HG02973 (cell line): ENCODE data around the gene GNAL.

ENCODE experiments used
- ATAC-seq: cut with Tn5 transposase; IDR thresholded peaks from one replicate; pipeline ENCODE4 v1.9.1; 2021; ENCODE audit warnings: moderate library complexity; ENCODE audit not compliant: unreplicated experiment

GNAL gene

DNA sequence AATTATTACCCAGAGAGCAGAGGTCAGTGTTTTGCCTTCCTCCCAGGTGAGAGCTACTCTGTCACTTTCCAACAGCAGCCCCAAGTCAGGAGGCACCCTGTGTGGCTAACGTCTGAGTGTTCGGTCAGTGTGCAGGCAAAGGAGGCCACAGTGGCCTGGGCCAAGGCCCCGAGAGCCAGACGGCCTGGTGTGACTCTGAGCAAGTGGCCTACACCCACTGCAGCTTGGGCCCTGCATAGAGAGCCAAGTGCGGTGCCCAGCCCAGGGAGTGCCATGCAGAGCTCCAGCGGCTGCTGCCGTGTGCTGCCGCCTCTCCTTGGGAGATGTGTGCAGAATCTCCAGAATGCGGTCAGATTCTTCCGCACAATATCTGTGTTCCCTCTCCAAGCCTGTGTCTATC, 70.4 kb downstream of the GNAL start:
- ATAC-seq = no peak

DNA sequence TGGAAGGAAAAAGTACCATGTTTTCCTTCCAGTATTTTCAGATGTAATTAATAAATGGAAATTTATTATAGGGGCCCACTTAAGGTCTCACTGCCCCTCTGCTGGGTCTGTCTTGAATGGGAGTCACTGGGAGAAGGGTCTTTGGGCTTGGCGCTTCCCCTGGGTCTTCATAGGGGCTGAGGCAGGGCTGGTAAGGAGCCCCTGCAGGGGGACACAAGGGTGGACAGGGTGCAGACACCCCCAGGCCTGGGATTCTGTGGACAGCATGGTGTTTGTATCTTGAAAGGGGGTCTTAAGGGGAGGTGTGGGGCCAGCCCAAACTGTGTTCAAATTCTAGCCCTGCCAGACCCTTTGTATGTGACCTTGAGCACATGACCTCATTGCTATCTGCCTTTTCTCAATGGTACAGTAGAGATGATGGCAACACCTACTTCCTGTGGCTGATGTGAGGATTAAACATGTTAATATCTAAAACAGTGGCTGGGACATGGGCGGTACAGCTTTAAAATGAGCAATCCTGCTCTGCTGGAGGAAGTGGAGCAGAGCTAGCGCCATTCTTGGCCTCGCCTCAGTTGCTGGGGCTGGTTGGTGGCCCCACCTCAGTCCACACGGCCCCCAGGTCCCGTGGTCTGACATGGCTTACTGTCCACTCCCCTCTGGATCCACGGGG, 71.6 kb downstream of the GNAL start:
- ATAC-seq = no peak

DNA sequence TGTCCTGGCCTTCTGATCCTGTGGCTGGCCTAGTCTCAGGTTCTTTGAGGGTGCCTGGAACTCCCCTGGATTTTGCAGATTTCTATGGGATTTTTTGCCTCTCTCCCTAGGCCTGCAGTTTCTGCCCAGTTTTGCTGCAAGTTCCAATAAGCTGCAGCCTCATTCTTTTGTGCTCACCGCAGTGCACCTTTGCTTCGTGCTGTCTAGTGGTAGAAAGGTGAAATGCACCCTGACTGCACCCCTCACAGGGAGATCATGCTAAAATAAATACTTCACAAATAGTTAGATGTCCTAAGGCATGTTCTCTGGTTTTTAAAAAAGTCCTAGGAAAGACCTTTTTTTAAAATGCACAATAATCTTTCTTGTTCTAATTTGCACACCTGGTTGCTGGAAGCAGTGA, 72.5 kb downstream of the GNAL start:
- ATAC-seq = no peak

DNA sequence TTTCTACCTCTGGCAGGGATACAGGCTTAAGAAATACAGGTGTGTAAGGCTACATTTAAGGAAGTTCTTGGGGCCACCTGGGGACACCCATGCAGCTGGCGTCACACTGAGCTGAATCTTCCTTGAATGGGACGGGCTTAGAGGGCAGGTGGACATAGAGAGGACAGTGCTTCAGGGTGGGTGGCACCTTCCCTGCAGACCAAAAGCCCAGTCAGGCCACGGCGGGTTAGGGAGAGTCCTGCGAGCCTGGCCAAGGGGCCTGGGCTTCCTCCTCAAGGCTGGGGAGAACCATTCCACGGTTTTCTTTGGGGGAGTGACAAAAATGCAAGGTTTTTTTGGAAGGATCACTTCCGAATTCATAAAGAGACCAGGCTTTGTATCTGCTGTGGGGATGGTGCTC, 73.4 kb downstream of the GNAL start:
- no peak for ATAC-seq

DNA sequence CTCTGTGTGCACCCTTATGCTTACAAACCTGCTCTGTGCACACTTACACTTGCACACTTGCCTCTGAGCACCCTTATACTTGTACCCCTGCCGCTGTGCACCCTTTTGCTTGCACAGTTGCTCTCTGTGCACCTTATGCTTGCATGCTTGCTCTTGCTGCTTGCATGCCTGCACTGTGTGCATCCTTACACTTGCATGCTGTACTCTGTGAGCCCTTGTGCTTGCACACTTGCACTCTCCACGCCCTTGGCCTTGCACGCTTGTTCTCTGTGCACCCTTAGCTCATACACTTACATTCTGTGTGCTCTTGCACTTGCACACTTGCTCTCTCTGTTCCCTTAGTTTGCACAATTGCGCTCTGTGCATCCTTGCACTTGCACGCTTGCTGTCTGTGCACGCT, 78.3 kb downstream of the GNAL start:
- ATAC-seq = no peak

DNA sequence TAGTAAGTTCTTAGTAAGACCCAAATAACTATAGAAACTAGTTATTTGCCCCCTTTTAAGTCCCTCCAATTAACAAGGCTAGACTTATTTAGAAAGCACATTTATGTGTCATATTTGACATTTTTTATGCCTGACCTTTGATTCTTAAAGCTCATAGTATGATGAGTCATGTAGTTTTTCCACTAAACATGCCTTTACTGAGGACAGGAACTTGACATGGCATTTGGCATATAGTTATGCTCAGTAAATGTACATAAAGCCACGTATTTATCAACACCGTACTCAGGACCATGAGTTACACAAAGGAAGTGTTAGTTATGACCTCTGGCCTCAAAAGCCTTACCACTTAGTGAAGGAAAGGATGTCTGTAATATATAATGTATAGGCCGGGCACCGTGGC, 78.9 kb downstream of the GNAL start:
- ATAC-seq = no peak

DNA sequence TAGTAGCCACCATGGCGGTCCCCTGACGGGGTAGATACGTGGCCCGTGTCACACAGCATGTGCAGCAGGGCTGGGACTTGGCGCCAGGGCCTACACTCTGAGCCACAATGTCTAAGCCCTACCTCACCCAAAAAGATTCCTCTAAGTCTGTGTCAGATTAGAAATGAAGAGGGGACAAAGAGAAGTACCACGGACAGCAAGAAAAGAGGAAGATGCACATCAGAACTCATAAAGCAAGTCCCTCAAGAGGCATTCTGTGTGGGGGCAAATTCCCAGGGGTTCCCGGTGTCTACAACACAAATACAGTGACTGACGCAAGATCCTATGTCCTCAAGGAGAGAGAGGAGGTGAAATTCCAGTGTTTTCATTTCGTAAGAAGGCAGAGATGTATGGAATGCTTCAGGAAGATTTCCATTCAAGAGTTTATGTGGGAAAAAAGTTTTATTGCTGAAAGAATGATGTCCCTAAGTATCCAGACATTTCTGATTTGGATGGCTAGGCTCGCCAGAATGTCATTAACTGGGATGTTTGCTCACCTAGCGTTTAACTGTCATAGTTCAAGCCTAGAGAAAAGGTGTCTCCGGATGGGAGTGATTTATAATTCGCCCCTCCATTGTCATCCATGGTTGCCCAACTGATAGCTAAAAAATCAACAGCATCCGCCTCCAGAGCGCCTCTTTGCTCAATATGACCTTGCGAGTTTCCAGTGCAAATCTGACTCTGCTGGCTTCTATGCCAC, 86.5 kb downstream of the GNAL start:
- ATAC-seq = no peak

DNA sequence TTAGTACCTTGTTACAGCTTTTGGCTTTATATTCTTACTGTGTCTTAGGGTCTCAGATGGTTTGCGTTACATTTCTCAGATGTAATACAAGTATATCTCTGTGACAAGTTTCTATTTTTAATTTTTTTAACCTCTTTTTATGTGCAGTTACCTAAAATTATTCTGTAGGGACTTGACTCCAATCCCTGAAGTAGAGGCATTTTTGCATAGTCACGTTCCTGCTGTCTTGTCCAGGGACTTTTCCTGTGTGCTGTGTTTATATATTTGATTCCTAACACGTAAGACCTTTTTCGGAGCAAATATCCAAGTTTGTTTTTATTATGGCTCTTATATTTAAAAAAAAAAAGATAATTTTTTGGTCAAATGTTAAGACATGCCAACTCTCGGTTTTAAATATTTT, 91.0 kb downstream of the GNAL start:
- no peak for ATAC-seq

DNA sequence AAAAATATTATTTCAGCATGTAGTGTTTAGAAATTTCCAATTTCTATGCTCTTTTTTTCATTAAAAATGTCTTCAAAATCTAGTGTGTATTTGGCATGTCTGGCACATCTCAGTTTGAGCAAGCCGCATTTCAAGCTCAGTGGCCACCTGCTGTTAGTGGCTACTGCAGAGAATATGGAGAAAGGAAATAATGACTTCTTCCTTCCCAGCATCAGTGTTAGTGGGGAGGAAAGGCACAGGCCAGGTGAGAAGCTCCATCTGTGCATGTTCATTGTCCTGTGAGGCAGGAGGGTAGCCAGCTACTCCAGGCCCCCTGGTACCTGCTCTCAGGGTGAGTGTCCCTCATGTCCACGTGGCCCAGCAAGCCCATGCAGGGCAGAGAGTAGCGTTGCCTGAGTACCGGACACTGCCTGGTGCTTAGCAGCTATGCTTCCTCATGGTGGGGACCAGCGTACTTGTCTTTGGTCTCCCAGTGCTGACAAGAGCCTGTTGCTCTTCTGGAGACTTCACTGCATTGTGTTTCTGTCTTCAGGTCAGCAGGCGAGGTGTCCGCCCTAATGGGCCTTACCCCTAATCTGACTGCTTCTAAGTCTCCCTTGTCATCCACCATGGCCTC, 94.8 kb downstream of the GNAL start:
- no peak for ATAC-seq

DNA sequence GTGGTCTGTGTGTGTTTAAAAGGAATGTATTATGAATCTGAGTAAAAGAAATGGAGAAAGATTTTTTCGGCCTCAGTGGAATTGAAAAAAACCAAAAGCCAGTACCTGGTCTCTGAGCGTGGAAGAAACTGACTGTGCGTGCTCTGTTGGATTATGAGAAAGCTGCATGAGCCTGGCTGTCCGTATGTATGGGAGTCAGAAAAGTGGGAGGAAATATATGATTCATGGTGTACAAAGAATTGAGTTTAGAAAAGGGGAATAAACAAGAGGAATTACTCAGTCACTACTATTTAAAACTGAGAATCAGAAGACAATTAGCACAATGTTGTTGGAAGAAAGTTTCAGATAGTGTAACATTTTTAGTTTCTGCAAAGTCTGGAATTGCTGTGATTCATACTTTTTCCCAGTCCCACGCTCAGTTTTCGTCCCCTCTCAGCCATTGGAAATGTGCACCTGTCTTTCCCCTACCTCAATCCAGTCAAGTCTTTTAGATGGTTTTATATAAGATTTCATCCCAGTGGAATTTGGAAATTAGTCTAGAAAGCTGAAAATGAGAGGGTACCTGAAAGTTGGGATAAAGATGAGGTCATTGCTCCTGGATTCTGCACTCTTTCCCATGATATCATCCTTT, 95.7 kb downstream of the GNAL start:
- ATAC-seq = no peak

DNA sequence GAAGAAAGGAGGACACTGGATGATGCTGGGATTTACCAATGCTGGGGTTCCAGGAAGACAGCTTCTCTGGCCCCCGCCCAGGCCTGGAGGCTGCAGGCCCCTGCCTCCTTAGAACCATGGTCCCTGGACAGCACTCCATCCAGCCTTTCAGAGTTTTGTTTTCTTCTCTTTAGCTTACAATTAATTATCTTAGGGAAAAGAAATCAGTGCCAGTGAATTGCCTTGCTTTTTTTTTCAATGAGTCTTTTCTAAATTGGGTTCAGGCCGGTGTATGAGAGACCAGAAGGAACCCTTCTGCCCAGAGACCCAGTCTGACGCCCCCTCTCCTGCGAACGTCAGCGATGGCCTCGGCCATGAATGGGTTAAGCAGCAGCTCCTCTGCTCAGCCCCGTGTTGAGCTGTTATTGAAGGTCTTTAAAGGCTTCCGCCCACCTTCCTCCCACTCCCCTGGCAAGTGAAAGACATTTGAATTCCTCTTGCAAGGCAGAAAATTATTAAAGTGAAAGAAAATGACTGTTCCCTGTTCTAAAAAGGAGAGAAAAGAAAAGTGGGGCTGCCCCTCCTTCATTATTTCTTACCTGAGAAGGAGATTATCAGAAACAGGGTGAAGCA, 96.5 kb downstream of the GNAL start:
- ATAC-seq = no peak

DNA sequence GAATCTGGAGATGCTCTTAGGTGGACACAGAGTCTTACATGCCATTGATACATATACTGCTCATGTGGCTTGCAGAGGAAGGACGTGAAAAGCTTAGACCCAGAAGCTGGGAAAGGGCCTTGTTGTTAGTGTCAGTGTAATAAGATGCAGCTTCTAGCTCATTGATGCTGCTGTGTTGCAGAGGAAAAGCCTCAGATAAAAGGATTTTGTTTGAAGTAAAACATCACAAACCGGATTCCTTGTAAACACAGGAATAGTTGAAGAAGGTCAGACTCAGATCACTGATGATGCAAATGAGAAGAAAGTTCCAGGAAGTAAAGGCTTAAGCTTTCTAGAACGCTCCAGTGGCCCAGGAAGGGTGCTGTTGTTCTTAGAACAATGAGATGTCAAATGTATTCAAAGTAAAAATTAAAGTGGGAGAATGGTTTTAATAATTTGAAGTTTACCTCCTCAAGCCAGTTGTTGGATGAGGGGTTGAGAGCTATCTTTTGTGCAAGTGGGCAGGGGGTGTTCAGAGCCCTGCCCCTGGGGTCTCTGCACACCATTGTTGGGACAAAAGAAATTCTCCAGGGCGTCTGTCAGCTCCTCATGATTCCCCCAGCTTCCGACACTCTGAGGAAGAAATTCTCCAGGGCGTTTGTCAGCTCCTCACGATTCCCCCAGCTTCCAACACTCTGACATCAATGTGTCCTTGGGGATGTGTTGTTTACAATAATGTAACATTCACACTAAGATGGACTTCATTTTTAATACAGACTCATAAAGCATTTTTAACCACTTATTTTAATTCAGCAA, 100.8 kb downstream of the GNAL start:
- no peak for ATAC-seq

DNA sequence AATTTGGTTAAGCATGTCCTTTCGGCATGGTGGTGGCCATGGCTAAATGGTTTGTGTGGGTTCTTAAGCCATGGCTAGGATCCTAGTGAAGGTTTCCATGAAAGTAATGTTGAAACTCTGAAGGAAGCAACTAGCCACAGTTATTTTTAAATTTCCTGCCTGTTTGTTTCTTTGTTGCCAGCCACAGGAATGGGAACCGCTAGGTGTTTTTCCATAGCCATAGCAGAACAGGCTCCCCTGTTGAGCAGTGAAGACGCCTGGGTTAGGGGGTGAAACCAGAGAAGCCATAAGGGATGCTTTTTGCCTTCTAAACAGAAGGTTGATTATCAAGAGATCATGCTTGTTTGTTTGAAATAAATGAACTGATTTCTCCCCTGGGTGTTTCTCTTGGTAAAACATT, 102.1 kb downstream of the GNAL start:
- no peak for ATAC-seq

DNA sequence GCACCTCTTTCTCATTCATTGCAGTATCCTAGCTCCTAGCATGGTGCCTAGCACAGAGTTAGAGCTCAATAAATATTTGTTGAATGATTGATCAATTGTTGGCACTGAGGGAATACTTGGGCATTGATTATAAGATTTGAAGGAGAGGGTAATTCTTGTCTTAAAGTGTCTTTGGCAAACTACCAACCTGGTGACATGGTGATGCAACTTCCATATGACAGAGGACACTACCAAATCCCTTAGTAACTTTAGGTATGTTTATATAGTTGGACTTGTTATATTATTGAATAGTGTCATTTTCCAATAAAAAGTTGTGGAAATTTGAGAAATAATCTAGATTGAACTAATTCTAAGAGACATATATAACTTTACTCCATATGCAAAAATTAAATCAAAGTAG, 103.6 kb downstream of the GNAL start:
- ATAC-seq = no peak

DNA sequence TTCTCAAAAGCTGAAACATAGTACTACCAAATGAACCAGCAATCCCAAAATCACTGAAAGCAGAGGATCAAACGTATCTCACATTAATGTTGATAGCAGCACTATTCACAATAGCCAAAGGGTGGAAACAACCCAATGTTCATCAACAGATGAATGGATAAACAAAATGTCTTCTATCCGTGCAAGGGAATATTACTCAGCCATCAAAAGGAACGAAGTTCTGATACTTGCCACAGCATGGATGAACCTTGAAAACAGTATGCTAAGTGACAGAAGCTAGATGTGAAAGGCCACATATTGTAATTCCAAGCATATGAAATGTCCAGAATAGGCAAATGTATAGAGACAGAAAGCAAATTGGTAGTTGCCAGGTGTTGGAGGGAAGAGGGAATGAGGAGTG, 105.1 kb downstream of the GNAL start:
- no peak for ATAC-seq

DNA sequence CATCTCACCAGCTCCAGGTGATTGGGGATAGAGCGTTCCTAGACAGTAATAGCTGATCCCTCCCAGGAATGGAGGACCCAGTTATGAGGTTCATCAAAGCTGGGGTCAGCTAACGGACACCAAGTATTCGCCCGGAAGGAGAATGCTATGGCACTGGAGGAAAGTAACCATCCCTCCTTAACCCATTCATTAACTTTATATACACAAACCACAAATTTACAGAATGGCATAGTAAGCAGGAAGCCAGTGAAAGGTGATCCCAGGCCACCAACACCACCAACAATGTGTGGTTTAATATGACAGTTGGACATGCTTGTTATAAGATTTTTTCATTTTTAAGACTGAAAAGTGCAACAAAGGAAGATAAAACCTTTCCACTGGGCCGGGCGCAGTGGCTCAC, 106.9 kb downstream of the GNAL start:
- no peak for ATAC-seq

DNA sequence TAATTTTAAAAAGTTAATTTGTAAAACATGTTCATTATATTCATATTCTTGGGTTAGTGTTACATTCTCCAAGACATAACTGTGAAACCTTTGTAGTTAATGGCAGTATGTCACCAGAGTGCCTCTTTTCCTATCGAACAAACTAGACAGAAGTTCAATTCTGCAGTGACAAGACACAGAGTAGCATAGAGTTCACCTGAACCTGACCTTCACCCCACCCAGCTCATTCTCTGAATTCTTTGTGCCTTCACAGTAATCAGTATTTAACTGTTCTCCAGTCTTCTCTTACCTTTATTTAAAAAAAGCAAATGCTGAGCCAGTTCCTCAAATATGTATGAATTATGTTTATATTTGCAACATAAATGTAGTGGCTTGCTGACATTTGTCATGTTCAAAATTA, 109.2 kb downstream of the GNAL start:
- ATAC-seq = no peak

DNA sequence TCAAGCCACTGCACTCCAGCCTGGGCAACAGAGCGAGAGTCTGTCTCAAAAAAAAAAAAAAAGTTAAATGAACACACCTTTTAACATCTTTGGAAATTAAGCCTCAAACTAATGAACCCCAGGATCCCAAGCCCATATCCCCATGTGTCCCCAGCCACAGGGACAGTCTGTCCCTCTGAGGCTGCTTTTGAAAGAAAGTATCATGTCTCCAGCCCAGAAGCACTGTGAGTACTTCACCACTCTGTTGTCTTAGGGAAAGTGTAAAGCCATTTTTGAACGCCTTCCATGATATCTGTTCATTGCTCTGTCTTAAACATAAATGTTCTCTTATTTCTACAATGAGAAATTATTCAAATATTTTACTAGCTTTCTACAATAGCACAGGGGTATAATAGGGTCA, 110.0 kb downstream of the GNAL start:
- no peak for ATAC-seq

DNA sequence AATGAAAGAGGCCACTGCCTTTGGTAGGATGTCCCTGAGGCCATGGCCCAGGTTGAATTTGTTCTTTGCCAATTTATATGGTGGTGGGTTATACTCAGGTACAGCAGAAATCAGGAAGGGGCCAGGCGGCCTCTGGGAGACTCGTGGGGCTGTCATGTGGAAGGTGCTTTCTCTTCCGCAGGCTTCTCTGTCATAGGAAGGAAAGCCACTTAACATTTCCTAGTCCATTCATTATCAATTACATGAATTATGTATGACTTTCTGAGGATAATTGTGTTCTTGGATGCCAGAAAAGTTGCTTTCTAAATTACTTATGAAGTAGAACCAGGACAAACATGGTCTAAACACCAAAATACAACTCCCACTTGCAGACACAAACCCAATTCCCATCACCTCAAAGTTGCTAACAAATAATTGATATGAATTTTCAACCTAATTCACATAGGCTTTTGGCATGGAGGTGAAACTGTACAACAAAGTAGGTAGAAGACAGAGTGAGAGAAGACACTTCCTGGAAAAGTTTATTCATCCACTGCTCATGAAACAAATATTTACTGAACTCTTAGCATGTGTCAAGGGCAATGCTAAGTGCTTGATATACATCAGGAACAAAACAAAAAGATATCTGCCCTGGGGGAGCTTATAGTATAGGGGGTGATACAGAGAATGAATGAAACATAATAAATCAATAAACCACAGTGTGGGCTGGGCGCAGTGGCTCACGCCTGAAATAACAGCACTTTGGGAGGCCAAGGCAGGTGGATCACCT, 111.7 kb downstream of the GNAL start:
- ATAC-seq = no peak

DNA sequence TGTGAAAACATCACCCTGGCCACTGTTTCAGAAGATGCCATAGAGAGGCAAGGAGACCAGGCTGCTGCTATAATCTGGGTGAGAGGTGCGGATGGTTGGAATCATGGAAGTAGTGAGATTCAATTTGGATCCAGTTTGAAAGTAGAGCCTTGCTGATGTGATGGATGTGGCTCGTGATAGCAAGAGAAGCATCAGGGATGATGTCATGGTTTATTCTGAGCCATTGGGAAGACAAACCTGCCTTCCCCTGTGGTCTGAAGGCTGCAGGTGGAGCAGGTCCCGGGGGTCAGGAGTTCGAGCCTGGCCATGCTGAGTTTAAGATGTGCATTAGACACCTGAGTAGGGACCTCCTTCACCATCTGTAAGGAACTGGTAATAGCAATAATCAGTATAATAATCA, 112.5 kb downstream of the GNAL start:
- ATAC-seq = no peak
